Measurements from ENCODE around the gene STIMATE.

- TF ChIP-seq CTCF (IDR thresholded peaks at IDR 0.05), result no peak
- no peak for TF ChIP-seq POLR2A (IDR thresholded peaks at IDR 0.05)
These were observed 86.4 kb downstream of the STIMATE start for GRCh38 chr3:52810923-52811322.
